HT-29 (cell line): Measurements from ENCODE around the gene PRKN. TPM values are rescaled to one million over a fixed set of nuclear protein-coding genes. Genes with fewer than 3 reads are reported as not detected.

Experiments
- DNase-seq: peaks from one replicate; pipeline ENCODE4 v3.0.0-alpha.2; 2015; ENCODE audit warnings: low spot score
- total RNA-seq: library from RNA; depleted of rRNA; stranded (reverse); fragments of >200 nt; shearing (Covaris generic); gene quantifications from 2 replicates; pipeline ENCODE4 v1.2.3, GENCODE V29; 2014

The PRKN gene
- total RNA-seq, 1 experiment from 2014 or later, result 3.4 TPM

DNA sequence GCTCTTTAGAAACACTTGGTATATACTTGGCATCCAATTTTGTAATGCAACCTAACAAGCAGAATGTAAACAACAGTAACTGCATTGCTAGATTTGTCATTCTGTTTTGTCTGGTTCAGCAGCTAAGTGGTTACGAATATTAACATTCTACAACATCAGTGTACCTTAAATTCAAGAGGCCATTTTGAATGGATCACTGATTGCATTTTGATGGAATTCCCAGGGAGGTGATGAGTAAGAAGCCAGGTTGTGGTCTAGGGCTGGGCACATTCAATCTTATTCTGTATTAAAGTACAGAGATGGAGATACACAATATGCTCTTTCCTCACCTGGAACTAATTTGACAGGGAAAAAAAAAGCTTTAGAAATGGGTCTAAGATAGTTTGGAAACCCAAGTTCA lies 483.5 kb downstream of the PRKN start:
- no peak for DNase-seq

DNA sequence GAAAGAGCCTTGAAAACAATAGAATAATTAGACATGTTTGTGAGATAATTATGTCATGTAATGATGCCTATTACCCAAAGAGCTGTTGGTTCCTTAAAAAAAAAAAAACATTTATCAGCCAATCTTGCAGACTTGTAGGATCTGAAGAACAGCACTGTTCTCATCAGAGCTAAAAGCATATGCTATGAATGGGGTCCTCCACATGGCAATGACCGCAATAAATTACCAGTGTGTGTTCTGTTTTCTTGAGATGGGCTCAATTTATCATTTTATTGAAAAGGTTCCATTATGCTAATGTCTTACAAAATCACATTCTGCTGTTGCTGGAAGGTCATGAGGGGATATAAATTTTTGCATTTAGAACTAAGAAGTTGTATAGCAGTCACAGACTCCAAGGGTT lies 484.7 kb downstream of the PRKN start:
- no peak for DNase-seq

DNA sequence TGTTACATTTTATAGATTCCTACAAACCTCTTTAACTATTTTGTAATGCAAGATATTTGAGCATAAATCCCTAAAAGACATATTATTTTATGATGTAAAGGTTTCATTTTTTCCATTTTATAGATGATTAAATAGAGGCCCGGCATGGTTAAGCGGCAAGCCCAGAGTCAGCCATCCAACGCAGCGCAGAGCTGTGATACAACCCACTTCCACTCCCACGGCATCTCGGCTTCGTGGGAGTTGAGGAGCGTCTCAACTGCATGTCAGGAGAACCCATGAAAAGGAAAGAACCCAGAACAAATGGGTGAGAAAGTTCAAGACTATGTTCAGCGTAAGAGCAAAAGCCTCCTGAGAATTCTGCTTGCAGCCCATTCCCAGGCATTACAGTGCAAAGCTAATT lies 488.2 kb downstream of the PRKN start:
- DNase-seq, result no peak

DNA sequence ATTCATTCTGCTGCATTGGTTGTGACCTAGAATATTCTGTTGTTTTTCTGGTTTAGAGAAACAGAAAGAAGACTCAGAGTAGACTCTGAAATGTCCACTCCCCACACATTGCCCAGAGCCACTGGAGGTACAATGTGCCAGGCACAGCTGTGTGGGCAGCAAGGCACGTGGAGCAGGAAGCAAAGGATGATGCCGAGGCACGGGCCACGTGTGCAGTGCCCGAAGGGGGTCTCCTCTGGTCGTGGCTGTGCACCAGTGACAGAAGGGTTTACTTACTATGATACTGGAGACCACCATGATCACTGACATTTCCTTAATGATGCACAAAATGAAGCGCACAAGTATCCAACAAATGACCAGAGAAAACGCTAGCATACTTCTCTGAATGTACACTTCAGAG lies 488.9 kb downstream of the PRKN start:
- no peak for DNase-seq

DNA sequence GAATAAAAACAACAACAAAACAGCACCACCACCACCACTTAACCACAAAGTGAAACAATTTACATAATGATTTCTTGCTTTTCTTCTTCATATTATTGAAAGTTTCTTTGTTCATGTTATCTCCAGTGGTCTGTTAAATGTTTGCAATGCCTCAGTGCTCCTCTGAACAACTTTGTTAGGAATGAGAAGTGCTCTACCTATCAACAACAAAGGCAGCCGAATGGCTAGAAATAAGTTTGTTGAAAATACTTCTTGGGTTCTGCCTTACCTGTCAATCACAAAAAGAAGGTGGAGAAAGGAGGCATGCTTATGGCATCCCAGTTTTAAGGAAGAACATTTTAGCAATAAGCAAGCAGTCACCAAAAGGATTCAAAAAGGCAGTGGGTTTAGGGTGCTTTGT lies 490.2 kb downstream of the PRKN start:
- DNase-seq, result no peak

DNA sequence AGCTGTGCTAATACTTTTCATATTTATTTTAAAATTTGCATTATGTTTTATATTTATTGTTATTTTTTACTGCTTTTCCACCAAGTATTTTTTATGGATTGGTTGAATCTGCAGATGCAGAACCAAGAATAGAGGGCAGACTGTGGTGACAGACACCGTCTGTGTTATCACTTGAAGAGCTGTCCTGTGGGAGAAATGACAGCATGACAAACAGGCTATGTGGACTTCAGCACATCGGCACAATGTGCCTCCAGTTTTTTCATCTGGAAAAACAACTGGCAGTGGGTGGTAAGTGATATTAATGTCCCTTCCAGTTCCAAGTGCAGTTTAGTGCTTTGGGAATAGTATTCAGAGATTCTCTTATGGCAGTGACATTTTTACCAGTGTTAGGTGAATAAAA lies 492.9 kb downstream of the PRKN start:
- no peak for DNase-seq

DNA sequence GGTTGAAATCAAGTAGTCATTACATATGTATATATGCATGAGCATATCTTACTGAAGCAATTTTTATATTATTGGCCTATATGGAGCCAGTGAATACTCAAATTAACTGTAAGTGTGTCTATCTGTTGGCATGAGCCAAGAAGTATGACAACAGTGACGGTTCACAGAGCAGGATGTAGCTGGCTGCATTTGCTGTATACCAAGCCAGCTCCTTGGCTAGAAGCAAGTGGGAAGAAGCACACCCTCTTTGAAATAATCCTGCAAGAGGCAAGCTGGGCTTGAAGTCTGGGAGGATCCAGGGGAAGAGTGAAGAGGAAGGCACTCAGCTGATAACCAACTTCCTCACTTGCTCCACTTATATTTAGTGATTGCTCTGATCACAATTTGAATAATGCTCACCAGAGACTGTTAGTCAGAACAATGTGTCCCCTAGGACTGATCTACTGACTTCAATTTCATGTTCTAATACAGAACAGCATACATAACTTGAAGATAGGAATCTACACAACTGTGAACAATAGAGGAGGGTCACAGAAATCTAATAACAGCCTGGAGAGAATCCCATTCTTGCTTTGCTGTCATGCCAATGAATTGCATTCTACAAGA lies 497.3 kb downstream of the PRKN start:
- DNase-seq, result no peak

DNA sequence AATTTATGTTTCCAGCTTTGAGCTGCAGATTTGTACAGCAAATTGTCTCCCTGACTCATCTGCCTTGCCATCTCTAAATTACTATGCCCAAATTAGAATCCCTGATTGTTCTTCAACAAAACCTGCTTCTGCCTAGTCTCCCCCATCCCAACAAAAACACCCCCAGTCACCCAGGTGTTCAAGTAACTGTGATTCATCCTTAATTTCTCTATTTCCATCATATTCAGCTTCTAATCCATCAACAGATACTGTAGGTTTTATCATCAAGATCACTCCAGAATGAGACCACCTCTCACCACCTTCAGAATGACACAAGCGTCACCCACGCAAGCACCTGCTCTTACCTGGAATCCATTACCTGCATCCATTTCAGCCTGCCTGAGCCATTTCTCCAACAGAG lies 498.5 kb downstream of the PRKN start:
- no peak for DNase-seq

DNA sequence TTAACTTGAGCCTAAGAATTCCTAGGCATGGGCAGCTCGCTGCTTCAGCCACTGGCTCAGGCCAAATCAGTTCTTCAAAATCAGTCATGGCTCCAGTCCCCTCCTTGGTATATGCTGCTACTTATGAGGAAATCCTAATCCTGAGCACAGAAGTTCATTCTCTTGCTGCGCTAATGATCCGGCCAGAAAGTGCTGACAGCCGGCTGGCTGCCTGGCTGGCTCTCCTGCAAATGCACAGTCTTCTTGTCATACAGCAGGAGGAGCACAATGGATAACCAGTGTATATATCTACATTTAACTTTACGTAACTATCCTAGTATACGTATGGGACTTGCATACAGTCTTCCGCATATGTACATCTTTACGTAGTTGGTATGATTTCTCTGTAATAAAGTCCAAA lies 500.8 kb downstream of the PRKN start:
- DNase-seq, result no peak

DNA sequence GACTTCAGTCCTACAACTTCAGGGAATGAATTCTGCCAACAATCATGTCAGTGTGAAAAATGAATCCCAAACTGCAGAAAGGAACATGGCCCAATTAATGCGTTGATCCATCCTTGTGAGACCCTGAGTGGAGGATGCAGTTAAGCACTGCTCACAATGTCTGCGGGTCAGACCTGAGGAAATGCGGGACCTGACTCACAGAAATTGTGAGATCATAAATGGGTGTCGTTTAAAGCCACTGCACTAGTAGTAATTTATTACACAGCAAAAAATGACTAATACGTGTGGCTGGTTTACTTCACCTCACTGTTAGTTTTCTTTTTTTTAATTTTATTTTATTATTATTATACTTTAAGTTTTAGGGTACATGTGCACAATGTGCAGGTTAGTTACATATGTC lies 505.0 kb downstream of the PRKN start:
- DNase-seq, result no peak

DNA sequence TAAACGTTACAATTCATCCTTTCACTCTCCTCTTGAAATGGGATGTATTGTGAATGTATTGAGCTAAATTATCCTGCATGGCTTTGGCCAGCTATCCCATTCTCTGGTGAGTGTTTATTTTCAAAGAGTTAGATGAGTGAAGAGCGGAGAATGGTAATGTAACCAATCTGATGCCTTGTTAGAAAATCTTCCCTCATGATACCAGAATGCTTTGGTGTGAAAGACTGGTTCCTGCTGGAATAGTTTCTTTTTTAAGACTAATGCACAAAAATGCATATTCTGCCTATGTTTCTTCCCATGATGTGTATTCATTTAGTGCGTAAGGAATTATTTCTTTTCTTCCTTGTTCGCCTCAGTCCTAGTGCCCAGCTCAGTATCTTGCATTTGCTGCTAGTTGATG lies 506.7 kb downstream of the PRKN start:
- DNase-seq, result no peak

DNA sequence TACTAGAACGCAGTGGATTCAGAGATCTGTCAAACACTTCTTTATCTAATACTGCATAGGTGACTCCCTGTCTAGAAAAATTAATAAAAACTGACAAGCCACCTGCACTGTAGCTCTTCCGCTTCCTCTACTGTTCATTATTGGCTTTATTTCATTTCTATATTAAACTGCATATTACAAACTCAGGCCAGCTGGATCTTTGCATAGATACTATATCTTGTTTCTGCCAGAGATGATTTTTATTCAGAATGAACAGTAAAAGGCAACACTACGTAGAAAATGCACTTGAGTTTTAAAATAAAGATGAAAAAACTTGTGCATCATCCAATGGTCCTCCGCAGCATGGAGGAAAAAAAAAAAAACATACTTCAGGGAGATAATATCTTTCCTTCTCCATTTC lies 508.3 kb downstream of the PRKN start:
- no peak for DNase-seq

DNA sequence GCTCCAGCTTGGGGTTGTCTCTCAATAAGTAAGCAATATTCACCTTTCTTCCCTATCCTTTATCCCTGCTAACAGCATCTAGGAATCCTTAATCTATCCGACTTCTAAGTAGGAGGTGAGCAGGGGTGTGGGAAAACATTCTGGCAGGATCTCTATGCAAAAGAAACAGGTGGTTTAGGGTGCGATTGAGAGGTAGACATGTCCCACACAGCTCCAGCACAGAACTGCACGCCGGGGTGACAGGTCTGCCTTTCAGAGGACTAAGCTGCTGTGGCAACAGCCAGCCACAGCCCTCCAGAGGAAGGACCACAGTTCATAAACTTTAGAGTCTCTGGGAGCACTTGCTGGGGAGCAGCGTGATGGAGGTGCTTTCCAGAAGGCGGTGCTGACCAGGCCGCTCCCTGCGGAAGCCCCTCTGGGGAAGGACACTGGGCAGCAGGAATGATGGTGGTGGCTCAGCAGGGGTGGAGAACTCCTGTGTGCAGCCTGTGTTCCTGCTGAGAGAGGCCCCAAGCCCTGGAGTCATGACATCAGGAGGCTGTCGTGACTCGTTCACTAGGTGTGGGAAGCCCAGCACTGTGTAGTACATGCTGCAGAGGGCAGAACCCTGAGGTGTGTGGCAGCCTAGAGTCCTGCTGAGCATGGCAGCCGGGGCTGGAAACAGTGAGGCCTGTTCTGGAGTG lies 509.6 kb downstream of the PRKN start:
- DNase-seq, result no peak

DNA sequence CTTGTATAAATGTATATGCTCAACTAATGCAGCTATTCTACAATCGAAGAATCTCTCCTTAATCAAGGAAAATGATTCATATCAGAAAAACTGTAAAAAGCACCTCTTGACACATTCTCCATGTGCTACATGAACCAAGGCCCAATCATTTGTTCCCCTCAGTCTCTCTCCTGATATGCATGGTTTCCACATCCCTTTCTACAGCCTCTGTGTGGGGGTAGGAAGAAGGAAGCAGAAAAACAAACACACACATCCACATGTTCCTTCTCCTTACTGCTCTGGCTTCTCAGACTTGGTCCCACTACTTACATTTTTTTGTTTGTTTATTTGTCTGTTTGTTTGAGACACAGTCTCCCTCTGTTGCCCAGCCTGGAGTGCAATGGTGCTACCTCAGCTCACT lies 510.5 kb downstream of the PRKN start:
- DNase-seq, result no peak

DNA sequence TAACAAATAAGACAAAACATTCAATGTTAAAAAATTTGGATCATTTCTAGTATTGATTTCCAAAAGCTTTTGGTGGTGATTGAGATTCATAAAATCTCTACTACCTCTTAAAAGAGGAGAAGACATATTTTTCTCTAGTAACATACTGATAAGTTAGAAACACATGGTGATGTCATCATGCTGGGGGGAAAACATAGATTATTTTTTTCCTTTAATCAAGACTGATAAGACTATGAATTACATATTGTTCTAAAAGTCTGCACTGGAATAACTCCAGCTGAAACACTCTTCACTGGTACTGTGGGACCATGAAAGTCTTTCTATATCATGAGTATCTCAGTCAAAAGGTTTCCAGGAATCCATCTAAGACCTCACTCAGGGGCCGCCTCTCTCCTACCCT lies 515.8 kb downstream of the PRKN start:
- DNase-seq, result no peak

DNA sequence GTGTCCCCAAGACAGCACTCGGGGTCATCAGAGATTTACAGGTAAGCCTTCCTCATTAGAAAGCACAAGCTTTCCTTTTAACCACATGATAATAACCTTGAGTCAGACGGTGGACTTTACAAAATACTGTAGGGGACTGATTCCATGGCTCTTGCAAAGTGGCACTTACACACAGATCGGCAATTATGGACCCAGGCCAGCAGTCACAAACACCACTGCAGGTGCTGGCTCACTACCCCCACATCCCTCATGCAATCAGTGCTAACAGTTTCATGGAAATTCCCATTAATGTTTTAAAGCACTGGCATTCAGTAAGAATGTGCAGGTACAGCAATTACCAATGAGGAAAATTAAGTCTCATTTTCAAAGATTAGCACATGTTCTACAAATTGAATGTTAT lies 516.5 kb downstream of the PRKN start:
- no peak for DNase-seq

DNA sequence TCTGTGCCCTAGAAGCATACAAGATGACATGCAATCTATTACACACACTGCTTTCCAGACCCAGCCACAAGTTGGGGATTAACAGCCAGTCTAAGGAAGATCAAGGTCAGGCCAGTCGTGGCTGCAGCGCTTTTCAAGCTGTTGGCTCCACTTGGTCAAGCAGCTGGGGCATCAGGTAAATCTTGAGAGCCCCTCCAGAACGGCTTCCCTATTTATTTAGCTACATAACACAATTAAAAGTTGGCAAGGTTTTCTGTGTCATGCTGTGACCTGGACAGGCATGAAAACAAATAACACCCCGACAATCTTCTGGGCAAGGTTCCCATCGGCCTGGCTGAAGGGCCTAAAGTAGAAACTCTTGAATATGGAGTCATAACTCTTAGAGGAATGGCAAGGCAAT lies 524.3 kb downstream of the PRKN start:
- DNase-seq, result no peak

DNA sequence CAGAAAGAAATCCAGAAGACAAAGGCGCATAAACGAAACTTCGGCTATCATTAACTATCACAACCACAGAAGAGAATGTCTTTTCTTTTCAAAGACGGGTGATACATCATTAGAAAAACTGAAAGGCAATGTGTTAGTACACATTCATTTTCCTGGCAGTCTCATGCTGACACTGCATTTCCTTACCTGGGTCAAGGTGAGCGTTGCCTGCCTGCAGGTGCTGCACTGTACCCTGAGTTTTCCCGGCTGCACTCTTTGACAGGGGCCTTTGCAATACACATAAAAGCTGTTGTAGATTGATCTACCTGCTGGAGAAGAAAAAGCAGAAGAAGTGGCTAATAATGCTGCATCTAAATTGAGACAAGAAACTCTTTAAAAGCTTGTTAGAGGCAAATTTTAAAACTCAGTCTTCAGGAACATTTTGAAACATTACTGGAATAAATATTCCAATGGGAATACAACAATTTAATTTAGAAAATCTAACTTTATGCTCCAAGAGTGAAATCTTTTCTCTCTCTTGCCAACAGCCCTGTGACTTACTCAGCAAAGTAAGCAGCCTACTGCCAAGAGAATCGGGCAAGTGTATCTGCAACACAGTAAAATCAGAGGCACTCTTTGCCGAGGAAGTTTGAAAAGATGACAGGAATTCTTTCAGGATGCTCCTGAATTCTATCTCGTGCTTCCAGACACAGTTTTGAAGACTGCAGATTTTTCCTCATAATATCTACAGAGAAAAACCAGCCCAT lies 526.4 kb downstream of the PRKN start:
- DNase-seq, result no peak

DNA sequence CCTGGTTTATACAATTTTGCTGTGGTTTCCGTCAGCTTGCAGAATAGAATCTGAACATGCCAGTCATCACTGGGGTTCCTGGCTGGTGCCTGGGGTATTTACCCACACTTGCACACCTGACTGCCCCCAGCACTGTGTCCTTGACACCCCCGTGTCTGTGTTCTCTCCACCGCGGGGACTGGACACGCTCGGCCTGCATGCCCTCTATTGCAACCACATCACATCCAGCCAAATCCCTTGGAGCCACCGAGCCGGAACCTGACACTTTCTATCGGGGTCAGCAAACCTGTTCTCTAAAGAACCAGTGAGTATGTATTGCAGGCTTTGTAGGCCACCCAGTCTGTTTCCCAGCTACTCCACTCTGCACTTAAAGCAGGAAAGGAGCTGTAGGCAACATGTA lies 527.5 kb downstream of the PRKN start:
- DNase-seq, result no peak

DNA sequence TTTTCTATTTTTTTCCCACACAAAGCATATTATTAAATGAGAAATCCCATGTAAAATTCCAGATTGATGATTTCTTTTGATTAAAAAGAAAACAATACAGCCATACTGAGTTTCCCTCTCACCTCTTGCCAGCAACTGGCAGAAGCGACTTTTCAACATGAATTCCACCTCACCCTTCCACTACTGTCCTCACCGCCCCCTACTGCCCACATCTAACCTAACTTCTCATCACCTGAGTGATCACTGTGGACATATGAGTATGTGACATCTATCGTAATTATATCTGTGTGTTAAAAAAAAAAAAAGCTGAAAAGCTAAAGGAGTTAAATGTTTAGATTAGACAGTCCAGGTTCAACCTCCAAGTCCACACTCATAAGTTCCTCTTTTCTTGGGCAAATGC lies 528.6 kb downstream of the PRKN start:
- DNase-seq, result no peak

DNA sequence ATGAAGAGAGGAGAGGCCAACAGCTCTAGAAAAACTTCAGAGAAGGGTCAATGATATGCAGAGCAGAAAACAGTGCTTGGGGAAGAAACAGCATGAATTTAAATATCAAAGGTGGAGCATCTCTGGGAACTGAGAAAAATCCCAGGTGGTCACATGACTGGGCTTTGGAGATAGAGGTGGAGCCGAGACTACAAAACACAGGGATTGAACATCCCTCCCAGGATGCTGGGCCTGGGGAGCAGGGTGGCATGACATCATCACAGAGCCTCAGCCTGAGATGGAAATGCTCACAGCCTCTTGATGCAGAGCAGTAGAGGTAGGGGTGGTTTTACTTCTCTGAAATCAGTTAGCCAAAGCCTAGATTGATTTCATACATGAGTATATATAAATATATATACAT lies 529.5 kb downstream of the PRKN start:
- no peak for DNase-seq

DNA sequence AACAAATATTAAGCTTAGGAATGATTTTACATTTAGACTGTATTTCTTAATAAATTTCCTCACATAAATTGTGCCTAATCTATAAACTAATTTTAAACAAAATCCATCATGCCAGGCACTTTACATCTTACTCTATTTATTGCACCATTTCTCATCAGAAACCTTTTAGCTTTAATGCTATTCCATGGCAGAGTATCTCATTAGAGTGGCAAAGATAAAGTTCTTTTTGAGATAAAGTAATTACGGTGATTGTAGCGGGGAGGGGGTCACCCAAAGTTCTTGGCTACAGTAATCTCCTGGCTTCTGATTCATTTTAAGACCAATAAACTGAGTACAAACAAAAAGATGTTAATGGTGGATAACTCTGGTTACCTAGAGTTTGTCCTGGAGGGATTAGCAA lies 532.1 kb downstream of the PRKN start:
- no peak for DNase-seq

DNA sequence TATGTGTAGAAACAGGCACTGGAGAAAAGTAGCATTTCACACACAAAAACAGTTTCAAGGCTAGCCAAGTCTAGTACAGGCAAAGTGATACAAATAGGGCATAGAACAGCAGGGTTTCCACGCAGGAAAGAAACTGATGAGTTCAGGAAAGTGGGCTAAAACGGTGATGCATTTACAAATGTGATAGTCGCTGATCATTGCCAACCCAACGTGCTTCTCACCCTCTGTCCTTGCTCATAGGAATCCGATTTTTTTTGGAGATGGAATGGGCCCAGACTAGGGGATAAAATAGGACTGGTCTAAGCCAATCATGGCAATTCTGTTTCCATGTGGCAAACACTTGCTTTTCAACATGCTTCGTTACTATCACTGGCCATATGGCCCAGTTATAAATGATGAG lies 536.6 kb downstream of the PRKN start:
- DNase-seq, result no peak
